NCI-H2107 (cell line): Measurements from ENCODE around the gene SDK2.

Source experiments
- DNase-seq: peaks from one replicate; lab custom pipeline; 2025; lab: John Stamatoyannopoulos, UW

The SDK2 gene

GRCh38 chr17:73508057-73508930, 136.0 kb downstream of the SDK2 start:
- DNase-seq = no peak

GRCh38 chr17:73506470-73507435, 137.5 kb downstream of the SDK2 start:
- DNase-seq = no peak

GRCh38 chr17:73503560-73503959, 140.7 kb downstream of the SDK2 start:
- DNase-seq = no peak

- no peak for DNase-seq
These were observed 143.7 kb downstream of the SDK2 start for GRCh38 chr17:73500414-73500999.

- no peak for DNase-seq
These were observed 145.2 kb downstream of the SDK2 start for GRCh38 chr17:73498886-73499554.

- no peak for DNase-seq
These were observed 146.1 kb downstream of the SDK2 start for GRCh38 chr17:73498176-73498575.

- no peak for DNase-seq
These were observed 146.5 kb downstream of the SDK2 start for GRCh38 chr17:73497721-73498120.

- DNase-seq = no peak
These were observed 148.0 kb downstream of the SDK2 start for GRCh38 chr17:73496232-73496631.

- DNase-seq = no peak
These were observed 148.6 kb downstream of the SDK2 start for GRCh38 chr17:73495641-73496040.

GRCh38 chr17:73494950-73495349, 149.3 kb downstream of the SDK2 start:
- DNase-seq = no peak

GRCh38 chr17:73493956-73494926, 150.0 kb downstream of the SDK2 start:
- DNase-seq = no peak

- no peak for DNase-seq
These were observed 151.1 kb downstream of the SDK2 start for GRCh38 chr17:73492821-73493814.

GRCh38 chr17:73492125-73492820, 152.0 kb downstream of the SDK2 start:
- no peak for DNase-seq

- DNase-seq = no peak
These were observed 152.6 kb downstream of the SDK2 start for GRCh38 chr17:73491648-73492047.

- DNase-seq = no peak
These were observed 153.4 kb downstream of the SDK2 start for GRCh38 chr17:73490851-73491250.

GRCh38 chr17:73489991-73490390, 154.3 kb downstream of the SDK2 start:
- no peak for DNase-seq

- DNase-seq = no peak
These were observed 154.9 kb downstream of the SDK2 start for GRCh38 chr17:73489333-73489732.

GRCh38 chr17:73485130-73485529, 159.1 kb downstream of the SDK2 start:
- DNase-seq = no peak

GRCh38 chr17:73482894-73483293, 161.4 kb downstream of the SDK2 start:
- no peak for DNase-seq
